T follicular helper cell (primary cell): ENCODE data around the gene MTA1.
A peak's percentile ranks its signal among the peaks of the same experiment; 100 is the strongest.

Source experiments
- DNase-seq: peaks from one replicate; pipeline ENCODE4 v3.0.0-alpha.2; 2020; ENCODE audit warnings: low read depth

MTA1 gene

DNA sequence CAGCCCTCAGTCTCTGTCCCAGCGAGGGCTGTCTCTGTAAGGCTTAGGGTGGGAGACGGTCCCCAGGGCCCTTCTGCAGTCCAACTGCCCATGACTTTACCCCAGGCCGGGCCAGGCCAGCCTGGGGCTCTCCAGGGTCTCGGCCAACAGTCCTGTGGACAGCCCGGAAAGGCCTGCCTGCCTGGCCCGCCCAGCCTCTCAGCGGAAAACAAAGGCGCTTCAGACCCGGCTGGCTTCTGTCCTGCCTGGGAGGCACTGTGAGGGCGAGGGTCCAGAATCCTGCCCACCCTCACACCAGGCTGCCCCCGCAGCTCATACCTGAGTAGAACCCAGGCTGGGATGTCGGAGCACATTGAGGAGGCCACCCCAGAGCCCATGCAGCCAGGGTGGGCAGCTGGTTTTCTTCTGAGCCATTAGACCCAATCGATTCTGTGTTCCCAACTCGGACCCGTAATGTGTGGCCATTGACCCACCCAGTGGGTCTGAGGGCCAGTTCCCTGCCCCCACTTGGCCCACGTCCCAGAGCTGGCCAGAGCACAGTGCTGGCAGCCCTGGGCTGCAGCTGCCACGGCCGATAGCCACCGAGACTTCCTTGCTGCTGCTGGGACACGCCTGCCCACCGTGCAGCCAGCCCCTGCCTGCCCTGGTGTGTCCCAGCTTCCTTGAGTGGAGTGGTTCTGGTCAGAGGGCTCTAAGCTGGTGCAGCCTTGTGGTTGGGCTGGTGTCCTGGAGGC, 56.6 kb downstream of the MTA1 start:
- DNase-seq, result no peak

DNA sequence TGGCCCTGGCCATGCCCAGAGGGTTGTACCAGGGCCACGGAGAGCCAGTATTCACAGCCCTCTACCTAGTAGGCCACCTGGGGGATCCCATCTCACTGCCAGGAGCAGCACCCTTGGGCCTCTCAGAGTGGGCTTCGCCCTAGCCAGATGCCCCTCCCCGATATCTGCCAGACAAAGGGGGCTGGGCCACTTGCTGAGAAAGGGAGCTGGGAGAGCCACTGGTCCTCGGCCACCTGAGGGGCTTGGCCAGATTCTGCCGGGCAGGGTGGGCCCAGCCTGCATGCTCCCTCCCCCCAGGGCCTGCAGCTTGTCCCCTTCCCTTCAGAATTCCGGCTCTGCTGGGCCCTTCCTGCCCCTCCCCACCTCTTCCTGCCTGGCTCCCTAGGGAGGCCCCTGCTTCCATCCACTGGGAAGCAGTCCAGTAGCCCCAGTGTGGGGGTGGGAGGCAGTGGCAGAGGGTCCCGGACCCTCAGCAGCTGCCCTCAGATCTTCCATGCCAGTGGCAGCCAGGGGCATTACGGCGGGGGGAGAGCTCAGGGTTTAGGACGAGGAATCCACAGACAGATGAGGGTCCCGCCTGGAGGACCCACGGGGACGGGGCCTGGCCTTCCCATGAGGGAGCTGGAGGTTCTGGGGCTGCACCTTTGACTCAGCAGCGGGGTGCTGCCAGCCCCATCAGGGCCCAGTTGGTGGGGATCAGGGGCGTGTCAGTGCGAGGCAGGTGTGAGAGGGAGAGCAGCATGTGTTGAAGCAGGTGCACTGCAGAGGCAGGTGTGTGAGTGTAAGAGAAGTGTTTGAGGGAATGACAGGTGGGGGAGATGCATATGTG, 57.4 kb downstream of the MTA1 start:
- no peak for DNase-seq

DNA sequence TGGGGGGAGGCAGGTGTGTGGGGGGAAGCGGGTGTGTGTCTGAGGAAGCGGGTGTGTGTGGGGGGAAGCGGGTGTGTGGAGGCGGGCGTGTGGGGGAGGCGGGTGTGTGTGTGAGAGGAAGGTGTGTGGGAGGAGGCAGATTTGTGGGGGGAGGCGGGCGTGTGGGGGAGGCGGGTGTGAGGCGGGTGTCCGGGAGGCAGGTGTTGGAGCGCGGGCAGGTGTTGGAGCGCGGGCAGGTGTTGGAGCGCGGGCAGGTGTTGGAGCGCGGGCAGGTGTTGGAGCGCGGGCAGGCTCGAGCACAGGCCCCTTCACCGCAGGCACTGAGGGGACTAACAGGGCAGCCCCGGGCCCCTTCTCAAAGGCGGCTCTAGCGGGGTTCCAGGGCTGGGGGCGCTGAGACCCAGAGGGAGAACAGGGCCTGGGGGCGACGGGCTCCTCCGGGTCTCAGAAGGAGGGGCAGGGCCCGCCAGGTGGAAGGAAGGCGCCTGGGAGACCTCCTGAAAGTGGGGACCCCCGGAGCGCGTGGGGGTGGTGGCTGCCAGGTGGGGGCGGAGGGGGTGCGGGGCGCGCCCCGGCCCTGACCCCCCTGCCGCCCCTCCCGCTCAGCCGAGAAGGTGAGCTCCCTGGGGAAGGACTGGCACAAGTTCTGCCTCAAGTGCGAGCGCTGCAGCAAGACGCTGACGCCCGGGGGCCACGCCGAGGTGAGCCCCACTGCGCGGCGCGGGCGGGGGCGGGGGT, 58.2 kb downstream of the MTA1 start:
- peak; percentile 77 for DNase-seq

DNA sequence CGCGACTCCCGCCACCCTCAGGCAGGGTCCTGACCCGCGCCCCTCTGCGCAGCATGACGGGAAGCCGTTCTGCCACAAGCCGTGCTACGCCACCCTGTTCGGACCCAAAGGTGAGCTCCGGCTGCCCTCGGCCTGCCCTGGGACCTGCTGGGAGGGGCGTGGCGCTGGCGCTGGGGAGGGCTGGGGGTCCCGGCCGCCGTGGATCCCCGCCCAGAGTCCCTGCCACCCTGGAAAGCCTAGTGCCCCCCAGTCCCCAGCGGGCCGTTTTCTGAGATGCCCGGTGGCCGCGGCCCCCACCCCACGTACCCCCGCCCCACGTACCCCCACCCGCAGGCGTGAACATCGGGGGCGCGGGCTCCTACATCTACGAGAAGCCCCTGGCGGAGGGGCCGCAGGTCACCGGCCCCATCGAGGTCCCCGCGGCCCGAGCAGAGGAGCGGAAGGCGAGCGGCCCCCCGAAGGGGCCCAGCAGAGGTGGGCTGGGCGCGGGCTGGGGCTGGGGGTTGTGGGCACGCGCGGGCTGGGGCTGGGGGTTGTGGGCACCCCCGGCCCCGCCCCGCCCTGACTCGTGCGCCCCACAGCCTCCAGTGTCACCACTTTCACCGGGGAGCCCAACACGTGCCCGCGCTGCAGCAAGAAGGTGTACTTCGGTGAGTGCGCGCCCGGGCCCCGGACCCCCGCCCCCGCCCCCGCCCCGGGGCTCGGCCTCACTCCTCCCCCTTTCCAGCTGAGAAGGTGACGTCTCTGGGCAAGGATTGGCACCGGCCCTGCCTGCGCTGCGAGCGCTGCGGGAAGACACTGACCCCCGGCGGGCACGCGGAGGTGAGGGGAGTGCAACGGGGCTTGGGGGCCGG, 59.0 kb downstream of the MTA1 start:
- peak; percentile 49 for DNase-seq

DNA sequence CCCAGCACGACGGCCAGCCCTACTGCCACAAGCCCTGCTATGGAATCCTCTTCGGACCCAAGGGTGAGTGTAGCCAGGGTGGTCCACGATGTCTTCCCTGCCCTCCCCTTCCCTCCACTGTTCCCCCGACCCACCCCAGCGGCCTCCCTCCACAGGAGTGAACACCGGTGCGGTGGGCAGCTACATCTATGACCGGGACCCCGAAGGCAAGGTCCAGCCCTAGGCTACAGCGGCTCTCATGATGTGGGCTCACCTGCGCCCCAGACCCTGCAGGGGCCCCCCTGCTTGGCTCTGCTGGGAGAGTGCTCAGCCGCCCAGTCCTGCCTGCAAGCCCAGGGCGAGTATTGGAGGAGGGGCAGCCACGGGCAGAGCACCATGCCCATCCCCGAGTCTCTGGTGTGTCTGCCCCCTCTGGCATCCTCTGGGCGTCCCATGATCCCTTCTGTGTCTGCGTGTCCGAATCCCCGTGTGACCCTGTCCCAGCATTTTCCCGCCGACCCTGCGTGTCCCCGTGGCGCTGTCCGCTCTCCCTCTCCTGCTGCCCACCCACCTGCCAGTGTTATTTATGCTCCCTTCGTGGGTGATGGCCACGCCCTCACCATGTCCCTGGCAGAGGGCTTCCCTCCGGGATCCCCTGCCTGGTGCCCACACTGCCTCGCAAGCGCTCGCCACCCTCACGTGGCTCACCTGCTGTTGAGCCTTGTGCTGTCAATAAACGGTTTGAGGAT, 60.0 kb downstream of the MTA1 start:
- no peak for DNase-seq

DNA sequence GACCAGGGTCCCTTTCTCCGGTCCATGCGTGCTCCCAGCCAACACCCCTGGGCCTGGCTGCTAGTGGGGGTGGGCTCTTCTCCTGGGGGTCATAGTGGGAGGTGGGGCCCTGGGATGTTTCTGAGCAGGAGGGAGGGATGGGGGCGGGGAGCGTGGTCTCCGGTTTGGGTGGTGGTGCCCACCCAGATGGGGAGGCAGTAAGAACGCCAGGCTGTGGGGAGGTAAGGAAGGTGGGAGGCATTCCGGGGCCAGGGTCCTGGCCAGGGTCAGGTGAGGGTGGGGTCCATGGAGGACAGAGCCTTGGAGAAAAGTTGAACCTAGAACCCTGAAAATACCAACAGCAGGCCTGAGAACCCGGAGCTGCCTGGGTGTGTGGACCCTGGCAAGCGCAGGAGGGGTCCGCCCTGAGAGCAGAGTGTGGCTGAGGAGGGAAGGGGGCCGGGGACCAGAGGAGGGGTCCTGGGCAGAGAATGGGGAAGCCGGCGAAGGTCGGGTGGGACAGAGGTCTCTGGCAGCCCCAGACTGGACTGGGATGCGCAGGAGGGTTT, 60.6 kb downstream of the MTA1 start:
- DNase-seq, result no peak

DNA sequence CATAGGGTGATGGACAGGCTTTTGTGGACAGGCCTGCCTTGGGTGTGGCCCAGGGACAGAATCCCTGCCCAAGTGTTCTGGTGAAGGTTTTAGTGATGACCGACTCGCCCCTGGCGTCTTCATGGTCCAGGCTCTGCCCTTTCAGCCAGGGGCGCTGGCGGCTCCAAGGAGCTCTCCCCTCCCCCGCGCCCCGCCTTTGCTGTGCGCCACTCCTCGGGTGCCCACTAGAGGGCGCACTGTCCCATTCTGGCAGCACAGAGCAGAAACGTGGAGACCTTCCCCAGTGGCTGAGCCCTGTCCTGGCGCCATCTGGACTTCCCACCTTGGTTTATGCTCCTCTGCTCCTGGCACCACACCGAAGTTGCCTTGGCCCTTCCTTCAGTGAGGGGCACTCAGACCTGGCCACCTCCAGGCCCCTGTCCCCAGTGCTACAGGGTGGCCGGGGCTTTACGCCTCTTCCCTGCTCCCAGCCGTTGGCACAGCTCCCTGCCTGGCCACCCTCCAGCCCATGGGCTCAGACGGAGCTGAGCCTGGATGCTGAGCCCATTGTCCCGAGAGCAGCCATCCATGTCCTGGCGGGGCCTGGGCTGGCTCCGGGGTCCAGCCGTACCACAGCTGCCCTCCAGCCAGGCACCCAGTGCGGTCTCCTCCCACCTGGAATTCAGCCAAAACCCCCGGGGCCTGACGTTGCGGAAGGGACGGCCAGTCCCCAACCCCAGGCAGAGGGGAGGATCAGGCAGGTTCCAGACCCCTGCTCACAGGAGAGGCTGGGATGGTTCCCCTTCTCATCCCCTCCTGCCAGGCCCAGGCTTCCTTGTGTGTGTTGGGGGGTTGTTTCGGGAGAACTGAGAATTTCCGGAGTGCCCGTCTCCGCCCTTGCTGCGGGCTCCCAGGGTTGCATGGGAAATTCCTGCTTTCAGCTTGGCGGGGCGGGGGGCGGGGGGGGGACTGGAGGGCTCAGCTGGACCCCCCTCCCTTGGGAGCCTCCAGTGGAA, 61.5 kb downstream of the MTA1 start:
- peak; percentile 85 for DNase-seq

DNA sequence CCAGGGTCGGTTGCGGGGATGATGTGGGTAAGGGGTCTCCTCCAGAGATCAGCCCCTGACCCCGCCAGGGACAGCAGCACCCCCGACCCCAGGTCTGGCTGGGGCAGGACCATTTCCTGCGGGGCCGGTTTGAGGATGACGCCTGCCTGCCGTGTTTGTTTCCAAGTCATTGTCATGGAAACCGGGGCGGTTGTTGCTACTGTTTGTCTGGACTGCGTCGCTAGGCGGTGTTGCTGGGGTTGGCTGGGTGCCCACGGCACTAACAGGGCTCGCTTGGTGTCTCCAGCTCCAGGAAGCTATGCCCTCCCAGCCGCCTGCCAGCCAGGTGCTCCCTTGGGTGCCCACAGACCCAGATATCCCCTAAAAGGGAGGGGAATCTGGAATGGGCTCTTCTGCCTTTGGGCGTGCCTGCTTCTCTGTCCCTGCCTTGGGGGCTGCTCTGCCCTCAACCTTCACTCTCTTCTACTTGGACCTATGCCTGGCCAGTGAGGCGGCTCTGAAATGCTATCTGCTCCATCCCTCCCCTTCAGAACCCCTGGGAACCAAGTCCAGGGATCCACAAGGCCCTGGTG, 62.3 kb downstream of the MTA1 start:
- peak; percentile 97 for DNase-seq

DNA sequence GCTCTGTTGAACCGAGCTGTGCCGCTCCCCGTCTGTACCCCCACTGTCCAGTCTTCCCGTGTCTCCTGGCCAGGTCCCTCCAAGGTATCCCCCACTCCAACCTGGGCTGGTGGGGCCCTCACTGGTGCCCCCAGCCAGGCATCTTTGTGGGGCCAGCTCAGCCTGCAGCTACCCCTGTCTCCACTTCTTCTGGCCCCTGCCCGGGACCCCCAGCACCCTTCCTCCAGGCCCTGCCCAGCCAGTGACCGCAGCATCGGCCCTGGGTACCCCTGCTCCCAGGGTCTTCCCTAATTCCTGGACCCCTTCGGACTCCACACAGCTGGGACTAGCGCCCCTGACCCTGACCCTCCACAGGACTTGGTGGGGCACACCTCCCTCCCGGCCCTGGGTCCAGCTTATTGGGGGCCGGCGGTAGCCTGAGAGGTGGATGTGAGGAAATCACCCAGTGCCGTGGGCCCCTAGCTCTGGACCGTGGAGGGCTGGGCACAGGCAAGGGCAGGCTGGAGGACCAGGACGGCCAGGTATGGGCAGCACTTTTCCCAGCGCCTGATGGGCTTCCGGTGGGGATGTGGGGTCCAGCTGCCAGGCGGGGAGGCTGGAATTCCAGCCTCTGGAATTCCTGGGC, 63.0 kb downstream of the MTA1 start:
- DNase-seq, result no peak

DNA sequence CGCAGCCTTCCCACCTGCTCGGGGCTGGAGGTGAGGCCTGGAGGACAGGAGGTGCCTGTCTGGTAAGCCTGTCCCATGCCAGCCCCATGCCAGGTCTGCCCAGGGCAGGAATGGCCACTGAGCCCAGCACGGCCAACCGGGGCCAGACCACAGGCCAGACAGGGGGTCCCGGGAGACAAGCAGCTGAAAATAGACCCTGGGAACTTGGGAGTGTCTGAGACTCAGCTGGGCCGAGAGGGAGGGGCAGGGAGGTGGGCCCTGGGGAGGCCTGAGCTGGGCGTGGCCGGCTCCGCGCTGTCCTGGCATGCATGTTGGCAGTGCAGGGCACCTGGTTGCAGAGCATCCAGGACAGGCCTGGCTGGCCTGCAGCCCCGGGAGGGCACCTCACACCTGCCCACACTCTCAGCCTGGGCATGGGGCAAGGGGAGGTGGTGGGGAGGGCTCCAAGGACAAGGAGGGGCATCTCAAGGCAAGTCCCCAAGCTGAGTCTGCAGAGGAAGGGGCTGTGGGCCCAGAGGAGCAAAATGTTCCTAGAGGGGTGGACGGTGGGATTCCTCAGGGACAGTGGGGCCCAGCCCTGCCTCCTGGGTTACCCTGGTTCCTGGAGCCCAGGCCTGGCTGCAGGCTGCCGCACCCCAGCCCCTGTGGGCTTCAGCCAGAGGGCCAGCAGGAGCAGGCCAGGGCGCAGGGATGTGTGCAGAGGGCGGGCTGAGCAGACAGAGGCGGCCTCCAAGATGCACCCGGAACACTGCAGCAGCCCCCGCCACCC, 63.9 kb downstream of the MTA1 start:
- no peak for DNase-seq

DNA sequence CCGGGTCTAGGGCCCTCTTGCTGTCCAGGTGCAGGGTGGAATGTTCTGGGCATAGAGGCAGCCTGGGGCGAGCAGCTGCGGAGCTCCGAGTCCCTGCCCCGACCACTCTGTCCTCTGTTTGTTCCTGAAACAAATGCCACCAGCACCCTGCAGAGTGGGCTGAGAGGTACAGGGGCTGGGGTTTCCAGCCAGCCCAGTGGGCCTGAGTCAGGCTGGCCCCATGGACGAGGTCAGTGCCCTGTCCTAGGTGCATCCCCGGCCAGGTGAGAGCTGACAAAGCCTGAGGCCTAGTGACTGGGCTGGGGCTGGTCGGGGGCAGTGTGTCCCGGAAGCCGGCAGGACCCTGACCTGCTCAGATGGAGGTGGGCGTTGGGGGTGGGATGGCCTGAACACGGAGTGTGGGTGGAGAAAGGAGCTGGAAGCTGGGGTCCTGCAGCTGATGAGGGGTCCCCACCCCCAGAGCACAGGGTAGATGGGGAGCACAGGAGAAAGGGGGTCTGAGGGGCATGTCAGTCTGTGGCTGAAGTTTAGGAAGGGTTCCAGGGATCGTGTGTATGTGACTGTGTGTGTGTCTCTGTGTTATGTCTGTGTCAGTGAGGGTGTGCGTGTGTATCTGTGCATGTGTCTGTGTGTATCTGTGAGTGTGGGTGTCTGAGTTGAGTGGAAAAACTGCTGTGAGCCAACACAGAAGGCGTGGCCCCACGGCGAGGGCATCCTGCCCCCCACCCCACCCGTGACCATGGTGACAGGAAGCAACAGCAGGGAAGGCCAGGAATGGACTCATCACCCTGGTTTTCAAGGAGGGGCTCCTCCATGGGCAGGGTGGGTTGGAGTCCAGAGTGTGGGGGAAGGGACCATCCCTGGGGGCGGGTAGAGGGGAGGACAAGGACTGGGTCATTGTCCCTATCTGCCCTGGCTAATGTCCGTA, 64.7 kb downstream of the MTA1 start:
- peak; percentile 59 for DNase-seq

DNA sequence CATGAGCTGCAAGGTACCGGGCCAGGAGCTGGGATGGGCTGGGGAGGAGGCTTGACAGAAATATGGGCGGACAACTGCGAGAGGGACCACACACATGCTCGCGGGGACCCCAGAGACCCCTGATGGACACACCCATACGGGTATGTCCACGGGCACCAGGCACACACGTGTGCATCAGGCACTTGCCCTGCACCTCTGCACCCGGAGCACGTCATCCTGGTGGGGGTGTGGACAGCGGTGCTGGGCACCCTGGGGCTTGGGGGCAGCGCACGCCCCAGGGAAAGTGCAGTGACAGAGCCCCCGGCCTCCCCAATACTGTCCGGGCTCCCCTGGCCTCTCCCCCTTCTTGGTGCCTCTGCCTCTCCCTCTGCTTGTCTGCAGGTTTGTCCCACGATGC, 65.4 kb downstream of the MTA1 start:
- DNase-seq, result no peak

DNA sequence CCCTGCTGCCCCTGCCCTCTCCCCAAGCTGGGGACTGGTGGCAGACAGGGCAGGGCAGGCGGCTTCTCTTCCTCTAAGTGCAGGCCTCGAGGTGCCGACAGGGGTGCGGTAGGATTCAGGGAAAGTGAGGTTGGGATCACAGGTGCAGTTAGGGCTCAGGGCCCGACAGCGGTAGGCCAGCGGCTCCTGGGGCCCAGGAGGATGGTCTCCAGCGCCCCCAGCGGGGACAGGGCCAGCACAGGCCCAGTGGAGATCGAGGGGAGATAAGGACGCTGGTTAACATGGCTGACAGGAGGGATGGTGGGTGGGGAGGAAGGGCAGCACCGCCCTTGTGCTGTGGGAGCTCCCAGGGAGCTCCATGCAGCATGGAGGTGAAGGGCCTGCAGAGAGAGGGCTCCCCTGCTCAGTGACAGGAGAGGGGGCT, 66.1 kb downstream of the MTA1 start:
- no peak for DNase-seq

DNA sequence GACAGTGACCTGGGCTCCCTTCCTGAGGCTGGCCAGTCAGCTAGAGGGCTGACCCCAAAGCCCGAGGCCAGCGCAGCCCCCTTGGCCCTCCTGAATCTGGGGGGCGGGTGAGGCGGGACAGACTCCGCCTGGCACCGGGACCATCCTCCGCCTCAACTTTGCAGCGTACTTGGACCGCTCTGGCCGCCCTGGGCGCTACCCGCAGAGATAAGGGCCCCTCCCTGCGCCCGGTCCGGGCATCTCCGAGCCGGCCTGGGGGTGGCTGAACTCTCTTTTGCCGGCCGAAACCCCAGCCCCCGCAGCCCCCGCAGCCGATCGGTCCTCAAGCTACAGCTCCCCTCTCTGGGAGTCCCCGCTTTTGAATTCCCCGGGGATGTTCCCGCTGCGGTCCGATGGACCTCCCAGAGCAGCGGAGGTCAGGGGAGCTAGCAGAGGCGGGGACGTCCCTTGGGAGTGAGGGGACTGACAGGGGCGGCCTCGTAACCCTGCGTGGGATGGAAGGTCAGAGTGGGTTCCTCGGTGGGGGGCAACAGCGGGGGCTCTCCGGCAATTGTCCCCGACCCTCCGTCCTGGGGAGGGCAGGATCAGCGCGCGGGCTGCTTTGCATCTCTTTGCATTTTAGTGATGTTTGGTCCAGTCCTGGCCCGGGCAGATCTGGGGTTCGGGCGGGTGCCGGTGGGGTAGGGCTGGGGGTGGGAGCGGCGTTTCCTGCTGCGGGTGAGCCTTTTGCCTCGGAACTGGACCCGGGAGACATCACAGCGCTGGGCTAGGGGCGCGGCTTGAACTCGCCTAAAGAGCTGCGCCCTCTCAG, 66.7 kb downstream of the MTA1 start, which contains the start of gene CRIP1:
CRIP1 (plus strand) TSS at position 724 of the 811 bp plus-strand sequence. CDS start 374 bp downstream, outside the sequence.
- no peak for DNase-seq

DNA sequence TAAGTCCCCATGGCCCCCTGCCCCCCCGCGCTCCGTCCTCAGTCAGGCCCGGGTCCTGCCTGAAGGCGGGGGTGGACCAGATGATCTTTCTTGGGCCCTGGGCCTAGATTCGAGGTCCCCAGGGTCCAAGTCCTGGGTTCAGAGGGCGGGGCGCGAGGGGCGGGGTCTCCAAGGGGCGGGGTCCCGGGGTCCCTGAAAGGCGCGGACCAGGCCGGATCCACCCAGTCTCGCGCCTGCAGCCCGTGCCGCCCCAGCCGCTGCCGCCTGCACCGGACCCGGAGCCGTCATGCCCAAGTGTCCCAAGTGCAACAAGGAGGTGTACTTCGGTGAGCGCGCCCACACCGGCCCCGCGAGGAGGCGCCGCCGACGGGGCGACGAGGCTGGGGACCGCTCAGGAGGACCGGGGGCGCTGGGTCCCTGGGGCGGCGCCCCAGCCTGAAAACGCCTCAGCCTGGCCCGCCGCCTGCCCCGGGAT, 67.4 kb downstream of the MTA1 start:
- DNase-seq, result no peak
